ENCODE data around the gene SMYD1.

The SMYD1 gene

GRCh38 chr2:88123164-88123974, 55.7 kb downstream of the SMYD1 start:
- no peak for DNase-seq (ENCODE audit: low spot score)

GRCh38 chr2:88123975-88124917, 56.6 kb downstream of the SMYD1 start:
- no peak for DNase-seq (ENCODE audit: low spot score)

- no peak for DNase-seq (ENCODE audit: low spot score)
Measured at GRCh38 chr2:88125344-88125923, 57.8 kb downstream of the SMYD1 start.

GRCh38 chr2:88125924-88126771, 58.5 kb downstream of the SMYD1 start:
- no peak for DNase-seq (ENCODE audit: low spot score)

- DNase-seq (ENCODE audit: low spot score), result no peak
Measured at GRCh38 chr2:88126772-88127637, 59.4 kb downstream of the SMYD1 start.

GRCh38 chr2:88127638-88127887, 59.9 kb downstream of the SMYD1 start:
- no peak for DNase-seq (ENCODE audit: low spot score)

- no peak for DNase-seq (ENCODE audit: low spot score)
Measured at GRCh38 chr2:88127888-88128653, 60.4 kb downstream of the SMYD1 start, which contains the start of gene FABP1. TSS of gene FABP1 (minus strand) at chr2:88128062. CDS start at chr2:88128017, 45 bp downstream.

GRCh38 chr2:88128654-88129312, 61.2 kb downstream of the SMYD1 start:
- no peak for DNase-seq (ENCODE audit: low spot score)

- DNase-seq (ENCODE audit: low spot score), result no peak
Measured at GRCh38 chr2:88129313-88129959, 61.8 kb downstream of the SMYD1 start.

- DNase-seq (ENCODE audit: low spot score), result no peak
Measured at GRCh38 chr2:88131201-88131998, 63.8 kb downstream of the SMYD1 start.

- no peak for DNase-seq (ENCODE audit: low spot score)
Measured at GRCh38 chr2:88131999-88132368, 64.4 kb downstream of the SMYD1 start.

- no peak for DNase-seq (ENCODE audit: low spot score)
Measured at GRCh38 chr2:88133875-88134274, 66.2 kb downstream of the SMYD1 start.

GRCh38 chr2:88136817-88137216, 69.2 kb downstream of the SMYD1 start:
- DNase-seq (ENCODE audit: low spot score), result peak; percentile 81

GRCh38 chr2:88137833-88138232, 70.2 kb downstream of the SMYD1 start:
- DNase-seq (ENCODE audit: low spot score), result no peak

GRCh38 chr2:88139203-88139702, 71.6 kb downstream of the SMYD1 start:
- no peak for DNase-seq (ENCODE audit: low spot score)

GRCh38 chr2:88139804-88140203, 72.2 kb downstream of the SMYD1 start:
- no peak for DNase-seq (ENCODE audit: low spot score)

GRCh38 chr2:88141952-88142351, 74.3 kb downstream of the SMYD1 start:
- no peak for DNase-seq (ENCODE audit: low spot score)

GRCh38 chr2:88144271-88144670, 76.6 kb downstream of the SMYD1 start:
- DNase-seq (ENCODE audit: low spot score), result no peak
